ENCODE results near the gene VARS2. TPM values are rescaled to one million over a fixed set of nuclear protein-coding genes. Genes with fewer than 3 reads are reported as not detected.

The VARS2 gene
- total and polyA plus RNA-seq, 7 experiments from 2014 or later, result 17.1 to 47.3 (median 22.7) TPM

DNA sequence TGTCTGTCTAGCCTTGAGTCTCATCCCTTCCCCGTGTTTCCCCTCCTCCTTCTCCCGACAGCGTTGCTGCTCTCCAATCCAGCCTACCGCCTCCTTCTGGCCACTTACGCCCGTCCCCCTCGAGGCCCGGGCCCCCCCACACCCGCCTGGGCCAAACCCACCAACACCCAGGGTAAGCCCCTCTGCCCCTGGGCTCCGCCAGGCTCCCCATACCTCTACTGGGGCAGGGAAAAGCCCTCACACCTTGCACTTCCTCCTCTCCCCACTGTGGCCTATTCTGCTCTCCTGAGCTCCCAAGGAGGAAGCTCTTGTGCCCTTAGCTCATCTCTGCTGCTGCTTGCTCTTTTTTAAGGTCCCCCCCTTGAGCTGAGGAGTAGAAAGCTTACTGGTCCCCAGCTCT, 18.7 kb upstream of the VARS2 start:
- no peaks in the 10 kb centered on the region for H3K27me3 Mint-ChIP-seq
- H3K4me1 ChIP-seq (ENCODE audit: control insufficient read depth in 2 of 2, insufficient read depth in 2 of 2, low read length in 2 of 2), result no peaks in the 10 kb centered on the region
- ChIA-PET POLR2A (no interaction called here), CTCF (no interaction called here)
- intact Hi-C loops (cut with micrococcal nuclease), result no loop called here
- DNase-seq (no peak), ATAC-seq (no peak)
- H3K36me3 Mint-ChIP-seq, result peaks cover 4 to 36% (median 13%) of the 10 kb centered on the region in 5 donors
- H3K36me3 ChIP-seq (ENCODE audit: control insufficient read depth in 2 of 3, insufficient read depth in 3 of 3, low read length in 3 of 3), result peaks cover 0 to 76% (median 7%) of the 10 kb centered on the region in 3 experiments
- no peaks in the 10 kb centered on the region for H3K9me3 ChIP-seq (ENCODE audit: control insufficient read depth in 2 of 3, low read length in 3 of 3)
- no peak overlapping the region for H3K4me3 ChIP-seq (ENCODE audit: low read length)
- H3K4me1 Mint-ChIP-seq, result peaks cover 0 to 6% (median 0%) of the 10 kb centered on the region in 7 donors
- no peak overlapping the region for H3K27ac Mint-ChIP-seq
- no peaks in the 10 kb centered on the region for H3K9me3 Mint-ChIP-seq
- H3K27me3 ChIP-seq (ENCODE audit: control insufficient read depth in 2 of 2, insufficient read depth in 2 of 2, low read length in 2 of 2), result no peaks in the 10 kb centered on the region
- H3K4me3 Mint-ChIP-seq, result no peak overlapping the region
- no peak overlapping the region for H3K27ac ChIP-seq (ENCODE audit: low read depth, low read length)

DNA sequence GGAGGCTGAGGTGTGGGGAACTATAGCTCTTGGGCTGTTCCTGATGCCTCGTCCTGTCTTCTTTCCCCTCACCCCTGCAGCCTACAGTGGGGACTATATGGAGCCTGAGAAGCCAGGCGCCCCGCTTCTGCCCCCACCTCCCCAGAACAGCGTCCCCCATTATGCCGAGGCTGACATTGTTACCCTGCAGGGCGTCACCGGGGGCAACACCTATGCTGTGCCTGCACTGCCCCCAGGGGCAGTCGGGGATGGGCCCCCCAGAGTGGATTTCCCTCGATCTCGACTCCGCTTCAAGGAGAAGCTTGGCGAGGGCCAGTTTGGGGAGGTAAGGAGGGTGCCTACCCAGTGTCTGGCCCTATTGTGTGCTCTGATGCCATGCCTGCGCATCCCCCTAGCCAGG, 17.5 kb upstream of the VARS2 start:
- DNase-seq (no peak), ATAC-seq (no peak)
- no peak overlapping the region for H3K27ac ChIP-seq (ENCODE audit: low read depth, low read length)
- H3K9me3 ChIP-seq (ENCODE audit: control insufficient read depth in 2 of 3, low read length in 3 of 3), result no peaks in the 10 kb centered on the region
- no peaks in the 10 kb centered on the region for H3K27me3 Mint-ChIP-seq
- H3K4me1 ChIP-seq (ENCODE audit: control insufficient read depth in 2 of 2, insufficient read depth in 2 of 2, low read length in 2 of 2), result no peaks in the 10 kb centered on the region
- H3K4me1 Mint-ChIP-seq, result peaks cover 0 to 6% (median 0%) of the 10 kb centered on the region in 7 donors
- no peaks in the 10 kb centered on the region for H3K27me3 ChIP-seq (ENCODE audit: control insufficient read depth in 2 of 2, insufficient read depth in 2 of 2, low read length in 2 of 2)
- intact Hi-C loops (cut with micrococcal nuclease), result no loop called here
- peaks cover 0 to 65% (median 7%) of the 10 kb centered on the region in 3 experiments for H3K36me3 ChIP-seq (ENCODE audit: control insufficient read depth in 2 of 3, insufficient read depth in 3 of 3, low read length in 3 of 3)
- POLR2A ChIA-PET, result no interaction called here
- H3K36me3 Mint-ChIP-seq, result peaks cover 3 to 34% (median 13%) of the 10 kb centered on the region in 5 donors
- no peaks in the 10 kb centered on the region for H3K9me3 Mint-ChIP-seq
- H3K4me3 Mint-ChIP-seq, result no peak overlapping the region
- H3K4me3 ChIP-seq (ENCODE audit: low read length), result no peak overlapping the region
- CTCF ChIA-PET, result interaction anchor here (0.6 kb wide), 1 partner anchor 160 kb away, joined by 3 read pairs; no protein-coding TSS in a partner anchor
- no peak overlapping the region for H3K27ac Mint-ChIP-seq

DNA sequence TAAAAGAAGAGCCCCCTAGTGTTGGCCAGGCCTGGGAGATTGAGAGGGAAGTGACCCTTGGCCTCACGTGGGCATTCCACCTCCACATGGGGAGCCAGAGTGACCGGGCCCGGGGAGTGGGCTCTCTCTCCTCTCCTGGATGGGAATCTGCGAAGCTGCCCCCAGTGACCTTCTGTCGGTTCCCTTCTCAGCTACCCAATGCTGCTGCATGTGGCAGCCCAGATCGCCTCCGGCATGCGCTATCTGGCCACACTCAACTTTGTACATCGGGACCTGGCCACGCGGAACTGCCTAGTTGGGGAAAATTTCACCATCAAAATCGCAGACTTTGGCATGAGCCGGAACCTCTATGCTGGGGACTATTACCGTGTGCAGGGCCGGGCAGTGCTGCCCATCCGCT, 16.2 kb upstream of the VARS2 start:
- no peak for ATAC-seq
- Mint-ChIP-seq H3K4me1 (peaks cover 0 to 6% (median 0%) of the 10 kb centered on the region in 7 donors), H3K4me3 (no peak overlapping the region), H3K27me3 (no peaks in the 10 kb centered on the region), H3K9me3 (no peaks in the 10 kb centered on the region), H3K36me3 (peaks cover 3 to 28% (median 8%) of the 10 kb centered on the region in 5 donors), H3K27ac (peak overlapping the region in 1 of 9 donors; percentile 41)
- intact Hi-C loops (cut with micrococcal nuclease), result no loop called here
- H3K36me3 ChIP-seq (ENCODE audit: control insufficient read depth in 2 of 3, insufficient read depth in 3 of 3, low read length in 3 of 3), result peaks cover 0 to 60% (median 7%) of the 10 kb centered on the region in 3 experiments
- DNase-seq, result no peak
- no peak overlapping the region for H3K4me3 ChIP-seq (ENCODE audit: low read length)
- no peak overlapping the region for H3K27ac ChIP-seq (ENCODE audit: low read depth, low read length)
- no peaks in the 10 kb centered on the region for H3K27me3 ChIP-seq (ENCODE audit: control insufficient read depth in 2 of 2, insufficient read depth in 2 of 2, low read length in 2 of 2)
- H3K9me3 ChIP-seq (ENCODE audit: control insufficient read depth in 2 of 3, low read length in 3 of 3), result no peaks in the 10 kb centered on the region
- CTCF ChIA-PET, result no interaction called here
- POLR2A ChIA-PET, result no interaction called here
- H3K4me1 ChIP-seq (ENCODE audit: control insufficient read depth in 2 of 2, insufficient read depth in 2 of 2, low read length in 2 of 2), result no peaks in the 10 kb centered on the region

DNA sequence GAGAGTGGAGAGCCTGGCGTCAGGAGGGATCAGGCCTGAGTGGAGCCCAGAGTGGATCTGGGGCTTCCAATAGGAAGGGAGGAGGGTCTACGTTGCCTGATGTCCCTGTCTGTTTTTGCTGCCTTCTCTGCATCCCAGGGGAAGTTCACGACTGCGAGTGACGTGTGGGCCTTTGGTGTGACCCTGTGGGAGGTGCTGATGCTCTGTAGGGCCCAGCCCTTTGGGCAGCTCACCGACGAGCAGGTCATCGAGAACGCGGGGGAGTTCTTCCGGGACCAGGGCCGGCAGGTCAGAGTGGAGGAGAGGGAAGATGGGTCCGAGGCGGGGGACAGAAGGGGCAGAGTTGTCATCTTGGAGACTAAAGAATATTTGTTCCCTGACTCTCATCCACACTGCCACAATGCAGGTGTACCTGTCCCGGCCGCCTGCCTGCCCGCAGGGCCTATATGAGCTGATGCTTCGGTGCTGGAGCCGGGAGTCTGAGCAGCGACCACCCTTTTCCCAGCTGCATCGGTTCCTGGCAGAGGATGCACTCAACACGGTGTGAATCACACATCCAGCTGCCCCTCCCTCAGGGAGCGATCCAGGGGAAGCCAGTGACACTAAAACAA, 15.2 kb upstream of the VARS2 start:
- H3K4me3 Mint-ChIP-seq, result no peak overlapping the region
- no peaks in the 10 kb centered on the region for H3K27me3 ChIP-seq (ENCODE audit: control insufficient read depth in 2 of 2, insufficient read depth in 2 of 2, low read length in 2 of 2)
- DNase-seq, result no peak
- ATAC-seq, result no peak
- H3K4me1 Mint-ChIP-seq, result peaks cover 0 to 6% (median 0%) of the 10 kb centered on the region in 7 donors
- POLR2A ChIA-PET, result interaction anchor here (1.7 kb wide), 1 partner anchor 15 kb away, joined by 3 read pairs; the partner anchor contains the start of gene DDR1
- H3K36me3 ChIP-seq (ENCODE audit: control insufficient read depth in 2 of 3, insufficient read depth in 3 of 3, low read length in 3 of 3), result peaks cover 0 to 52% (median 7%) of the 10 kb centered on the region in 3 experiments
- H3K9me3 Mint-ChIP-seq, result no peaks in the 10 kb centered on the region
- peaks cover 3 to 28% (median 8%) of the 10 kb centered on the region in 5 donors for H3K36me3 Mint-ChIP-seq
- no peak overlapping the region for H3K27ac ChIP-seq (ENCODE audit: low read depth, low read length)
- H3K27ac Mint-ChIP-seq, result no peak overlapping the region
- intact Hi-C loops (cut with micrococcal nuclease), result no loop called here
- no peaks in the 10 kb centered on the region for H3K4me1 ChIP-seq (ENCODE audit: control insufficient read depth in 2 of 2, insufficient read depth in 2 of 2, low read length in 2 of 2)
- H3K9me3 ChIP-seq (ENCODE audit: control insufficient read depth in 2 of 3, low read length in 3 of 3), result no peaks in the 10 kb centered on the region
- no peaks in the 10 kb centered on the region for H3K27me3 Mint-ChIP-seq
- CTCF ChIA-PET, result no interaction called here
- H3K4me3 ChIP-seq (ENCODE audit: low read length), result no peak overlapping the region

DNA sequence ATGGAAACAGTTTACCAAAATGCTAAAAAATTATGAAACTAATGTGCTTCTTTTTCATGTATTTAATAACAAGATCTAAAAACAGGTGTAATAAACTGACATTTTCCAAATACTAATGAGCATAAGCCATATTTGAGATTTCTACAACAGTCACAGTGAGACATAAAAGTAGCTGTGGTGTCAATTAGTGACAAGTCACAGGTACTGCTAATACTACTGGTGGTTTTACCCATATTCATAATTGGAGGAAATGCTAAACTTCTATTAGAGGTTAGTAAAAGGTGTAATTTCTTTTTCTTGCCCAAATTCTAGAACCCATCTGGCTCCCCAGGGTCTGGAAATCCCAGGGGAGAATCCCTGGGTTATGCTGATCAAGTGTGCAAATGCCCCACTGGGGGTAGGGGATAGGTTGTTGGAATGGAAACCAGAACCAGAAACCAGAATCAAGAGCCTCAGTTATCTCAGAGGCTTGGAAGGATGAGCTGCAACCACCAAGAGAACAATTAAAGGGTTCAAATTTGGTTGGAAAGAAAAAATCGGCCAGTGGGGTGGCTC, 13.1 kb upstream of the VARS2 start:
- Histone ChIP-seq H3K4me1 (ENCODE audit: control insufficient read depth in 2 of 2, insufficient read depth in 2 of 2, low read length in 2 of 2) (no peaks in the 10 kb centered on the region), H3K9me3 (ENCODE audit: control insufficient read depth in 2 of 3, low read length in 3 of 3) (no peaks in the 10 kb centered on the region), H3K27ac (ENCODE audit: low read depth, low read length) (no peak overlapping the region), H3K4me3 (ENCODE audit: low read length) (no peak overlapping the region), H3K27me3 (ENCODE audit: control insufficient read depth in 2 of 2, insufficient read depth in 2 of 2, low read length in 2 of 2) (no peaks in the 10 kb centered on the region), H3K36me3 (ENCODE audit: control insufficient read depth in 2 of 3, insufficient read depth in 3 of 3, low read length in 3 of 3) (peaks cover 0 to 34% (median 7%) of the 10 kb centered on the region in 3 experiments)
- ChIA-PET POLR2A (interaction anchor here (0.6 kb wide), 1 partner anchor 138 kb away, joined by 3 read pairs; no protein-coding TSS in a partner anchor), CTCF (no interaction called here)
- H3K4me1 Mint-ChIP-seq, result peaks cover 0 to 5% (median 0%) of the 10 kb centered on the region in 7 donors
- ATAC-seq (no peak), DNase-seq (no peak)
- H3K9me3 Mint-ChIP-seq, result no peaks in the 10 kb centered on the region
- no peak overlapping the region for H3K4me3 Mint-ChIP-seq
- H3K27ac Mint-ChIP-seq, result no peak overlapping the region
- intact Hi-C loops (cut with micrococcal nuclease), result no loop called here
- H3K36me3 Mint-ChIP-seq, result peaks cover 0 to 16% (median 0%) of the 10 kb centered on the region in 5 donors
- H3K27me3 Mint-ChIP-seq, result no peaks in the 10 kb centered on the region

DNA sequence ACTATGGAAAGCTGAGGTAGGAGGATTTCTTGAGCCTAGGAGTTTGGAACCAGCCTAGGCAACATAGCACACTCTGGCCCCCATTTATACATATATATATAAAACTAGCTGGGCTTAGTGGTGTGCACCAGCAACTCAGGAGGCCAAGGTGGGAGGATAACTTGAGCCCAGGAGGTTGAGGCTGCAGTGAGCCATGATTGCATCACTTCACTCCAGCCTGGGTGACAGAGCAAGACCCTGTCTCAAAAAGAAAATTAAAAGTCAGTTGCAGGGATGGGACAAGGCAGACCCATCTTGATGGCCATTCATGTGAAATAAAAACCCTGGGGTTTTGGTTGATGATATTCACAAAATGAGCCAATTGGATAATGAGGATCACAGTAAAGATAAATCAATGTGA, 12.6 kb upstream of the VARS2 start:
- DNase-seq, result no peak
- ATAC-seq, result no peak
- Mint-ChIP-seq H3K27ac (no peak overlapping the region), H3K27me3 (no peaks in the 10 kb centered on the region), H3K4me1 (peaks cover 0 to 5% (median 0%) of the 10 kb centered on the region in 7 donors), H3K9me3 (no peaks in the 10 kb centered on the region), H3K36me3 (peaks cover 0 to 16% (median 0%) of the 10 kb centered on the region in 5 donors), H3K4me3 (no peak overlapping the region)
- Histone ChIP-seq H3K4me1 (ENCODE audit: control insufficient read depth in 2 of 2, insufficient read depth in 2 of 2, low read length in 2 of 2) (no peaks in the 10 kb centered on the region), H3K9me3 (ENCODE audit: control insufficient read depth in 2 of 3, low read length in 3 of 3) (no peaks in the 10 kb centered on the region), H3K27ac (ENCODE audit: low read depth, low read length) (no peak overlapping the region), H3K4me3 (ENCODE audit: low read length) (no peak overlapping the region), H3K36me3 (ENCODE audit: control insufficient read depth in 2 of 3, insufficient read depth in 3 of 3, low read length in 3 of 3) (peaks cover 0 to 30% (median 7%) of the 10 kb centered on the region in 3 experiments), H3K27me3 (ENCODE audit: control insufficient read depth in 2 of 2, insufficient read depth in 2 of 2, low read length in 2 of 2) (no peaks in the 10 kb centered on the region)
- intact Hi-C loops (cut with micrococcal nuclease), result no loop called here
- ChIA-PET CTCF (interaction anchor here (0.7 kb wide), 1 partner anchor 60 kb away, joined by 3 read pairs; no protein-coding TSS in a partner anchor), POLR2A (interaction anchor here (0.6 kb wide), 1 partner anchor 138 kb away, joined by 3 read pairs; no protein-coding TSS in a partner anchor)

Data from naive thymus-derived CD4-positive, alpha-beta T cell (primary cell).